Stimulated activated CD4-positive, alpha-beta T cell treated with anti-CD3 and anti-CD28 coated beads, Interleukin-2, amount 100 ng/mL, for 4 hours (primary cell): Measurements from ENCODE around the gene RELCH.

Experiments used
- DNase-seq: peaks from one replicate; pipeline ENCODE4 v3.0.0-alpha.2; 2020; ENCODE audit warnings: low read depth

The RELCH gene

DNA sequence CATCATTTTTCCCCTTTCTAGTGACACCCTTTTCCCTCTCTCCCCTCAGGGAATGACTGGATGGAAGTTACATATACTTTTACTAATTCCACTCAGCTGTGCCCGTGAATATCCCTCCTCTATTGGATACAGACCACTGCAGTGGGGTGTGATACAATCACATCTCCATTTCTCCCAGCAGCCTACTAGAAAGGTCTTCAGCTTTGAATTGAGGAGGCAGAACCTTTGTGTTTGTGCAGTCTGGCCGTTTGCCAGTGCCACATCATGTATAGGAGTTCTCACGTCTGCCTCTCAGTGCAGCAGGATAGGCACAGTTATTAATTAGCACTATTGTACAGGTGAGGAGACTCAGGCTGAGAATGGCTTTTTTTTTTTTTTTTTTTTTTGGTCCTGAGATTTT is 154.4 kb downstream of the RELCH start:
- DNase-seq: no peak

GRCh38 chr18:62342884-62343283 is 155.8 kb downstream of the RELCH start:
- no peak for DNase-seq

- no peak for DNase-seq
Measured at GRCh38 chr18:62343316-62343715, 156.3 kb downstream of the RELCH start.

DNA sequence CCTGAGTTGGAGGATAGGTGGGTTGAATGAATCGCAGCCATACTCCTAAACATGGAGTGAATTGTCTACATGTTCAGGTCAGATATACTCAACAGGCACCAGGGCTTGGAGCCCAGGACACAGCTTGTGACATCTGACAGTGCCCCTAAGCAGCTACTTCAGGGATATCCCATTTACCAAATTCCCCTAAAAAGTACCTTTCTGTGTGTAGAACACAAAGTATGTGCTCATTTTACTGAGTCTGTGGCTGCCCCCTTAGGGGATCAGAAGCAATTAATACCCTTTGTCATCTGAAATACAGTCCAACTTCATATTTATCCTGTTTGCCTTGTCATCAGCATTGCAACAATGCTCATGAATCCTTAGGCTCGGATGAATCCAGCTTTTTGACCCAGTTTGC is 158.9 kb downstream of the RELCH start:
- no peak for DNase-seq

DNA sequence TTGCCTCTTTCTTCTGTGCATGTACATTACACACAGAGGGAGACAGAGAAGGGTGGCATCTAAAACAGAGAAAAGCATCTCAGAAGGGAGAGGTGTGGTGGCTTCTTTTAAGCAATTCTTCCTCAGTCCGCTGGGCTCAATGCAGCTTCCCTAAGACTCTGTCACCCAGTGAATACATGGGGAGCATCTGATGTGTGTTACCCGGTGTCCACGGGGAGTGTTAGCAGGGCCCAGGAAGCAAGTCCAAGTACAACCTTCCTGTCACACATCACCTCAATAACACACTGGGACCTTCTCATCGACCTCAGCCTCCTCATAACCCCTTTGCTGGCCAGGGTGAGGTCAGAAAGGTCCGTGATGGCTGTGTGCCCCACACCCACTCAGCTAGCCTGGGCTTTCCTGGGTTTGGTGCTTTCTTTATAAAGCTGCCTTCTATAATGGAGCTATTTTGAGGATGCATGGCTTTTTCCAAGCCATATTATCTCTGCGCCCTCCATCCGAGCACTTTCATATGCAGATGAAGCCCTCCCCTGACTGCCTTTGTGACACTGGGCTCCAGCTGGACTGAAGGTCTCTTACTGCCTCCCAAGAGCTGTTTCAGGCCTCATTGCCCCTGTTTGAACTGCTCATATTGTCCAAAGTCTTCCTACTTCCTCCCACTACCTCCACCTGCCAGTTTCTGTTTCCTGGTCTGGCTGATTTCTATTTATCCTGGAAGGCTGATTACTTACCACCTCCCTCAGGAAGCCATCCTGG is 159.5 kb downstream of the RELCH start:
- no peak for DNase-seq

DNA sequence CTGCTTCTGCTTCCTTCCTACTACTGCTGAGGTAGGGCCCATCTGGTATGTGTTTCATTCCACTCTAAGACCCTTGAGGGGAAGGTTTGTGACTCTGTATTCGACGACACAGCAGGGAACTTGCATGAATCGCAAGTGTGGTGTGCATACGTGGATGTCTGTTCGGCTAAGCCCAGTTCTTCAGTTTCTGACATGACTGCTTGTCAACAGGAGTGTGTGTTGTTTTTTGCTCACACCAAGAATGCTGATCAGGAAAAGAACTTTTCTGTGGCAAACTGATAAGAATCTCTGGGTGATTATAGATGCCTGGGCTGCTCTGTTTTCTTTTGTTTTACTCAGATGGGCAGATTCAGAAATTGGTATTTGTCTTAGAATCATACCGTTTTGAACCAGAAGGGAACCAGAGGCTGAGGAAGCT is 160.0 kb downstream of the RELCH start:
- no peak for DNase-seq

DNA sequence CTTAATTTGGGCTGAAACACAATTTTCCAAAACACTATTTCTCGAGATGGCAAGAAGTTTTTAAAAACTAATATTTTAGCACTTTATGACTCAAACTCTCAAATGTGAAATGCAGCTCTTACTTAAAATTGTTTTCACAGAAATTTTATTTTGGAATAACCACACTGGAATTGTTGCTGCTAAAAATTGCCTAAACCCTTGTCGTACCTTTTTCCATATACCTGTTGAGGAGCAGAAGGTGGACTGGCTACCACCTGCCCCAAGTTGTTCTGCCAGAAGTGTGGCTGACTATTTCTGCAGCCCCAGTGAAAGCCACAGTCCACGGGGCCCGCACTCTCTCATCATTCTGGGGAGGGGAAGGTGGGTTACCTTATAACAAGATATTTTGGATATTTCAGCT is 161.4 kb downstream of the RELCH start:
- no peak for DNase-seq

DNA sequence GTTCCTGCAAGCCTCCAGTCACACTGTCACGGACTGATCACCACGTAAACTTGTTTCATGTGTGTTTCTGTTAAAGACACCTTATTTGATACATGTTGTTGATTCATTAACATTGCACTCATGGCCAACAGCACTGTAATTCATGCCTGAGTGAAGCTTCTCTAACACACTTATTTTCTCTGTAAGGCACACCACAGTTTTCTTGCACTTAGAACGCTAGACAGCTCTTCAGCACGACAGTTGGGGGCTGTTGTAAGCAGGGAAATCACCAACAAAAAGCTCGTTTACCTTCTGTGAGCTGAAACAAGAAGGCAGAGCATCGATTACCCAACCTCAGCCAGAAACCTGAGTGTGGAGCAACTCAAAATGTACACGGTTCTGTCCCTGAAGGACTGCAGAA is 166.1 kb downstream of the RELCH start:
- DNase-seq: no peak

DNA sequence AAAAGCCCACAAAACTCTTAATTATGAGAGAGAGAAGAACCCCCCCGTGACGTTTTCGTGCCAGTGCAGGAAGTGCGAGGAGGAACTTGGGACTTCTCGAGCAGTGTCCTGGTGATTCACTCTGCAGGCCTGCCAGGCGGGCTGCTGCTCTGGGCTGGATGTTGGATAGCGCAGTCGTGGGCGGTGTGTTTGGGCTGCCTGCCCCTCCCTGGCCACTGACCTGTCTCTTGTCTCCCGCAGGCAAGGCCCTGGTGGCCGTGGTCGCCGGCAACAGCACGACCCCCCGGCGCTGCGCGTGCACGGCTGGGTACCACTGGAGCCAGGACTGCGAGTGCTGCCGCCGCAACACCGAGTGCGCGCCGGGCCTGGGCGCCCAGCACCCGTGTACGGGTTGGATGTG is 167.1 kb downstream of the RELCH start:
- DNase-seq: no peak

- no peak for DNase-seq
Measured at GRCh38 chr18:62357079-62357719, 170.1 kb downstream of the RELCH start.
